Measurements from ENCODE around the gene IRX6. TPM values are rescaled to one million over a fixed set of nuclear protein-coding genes. Genes with fewer than 3 reads are reported as not detected.

Gene IRX6
- total and polyA plus RNA-seq, 2 of the 8 experiments (the other 6 are each of a cell fraction or from before 2014, with no cell fraction given): 0.61 TPM; not detected in 1

DNA sequence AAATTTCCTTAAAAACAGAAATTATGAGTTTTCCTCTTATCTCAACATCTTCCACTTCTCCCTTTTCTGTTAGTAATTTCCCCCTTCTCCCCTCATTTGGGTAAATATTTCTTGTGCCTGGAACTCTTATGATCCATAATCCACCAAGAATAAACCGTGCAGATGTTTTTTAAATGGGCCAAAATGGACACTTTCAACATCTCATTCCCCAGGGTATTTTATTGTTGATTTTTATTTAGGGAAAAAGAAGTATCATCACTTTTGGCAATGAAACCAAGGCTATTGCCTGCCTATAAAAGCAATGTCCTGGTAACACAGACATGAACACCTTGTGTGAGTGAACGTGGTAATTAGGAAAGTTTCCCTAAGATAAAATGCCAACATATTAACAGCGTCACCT, 54.6 kb downstream of the IRX6 start (continued):
- TF ChIP-seq MAFK (IDR thresholded peaks at IDR 0.05; ENCODE audit: low read depth, low read length): no peak
